Stimulated activated CD4-positive, alpha-beta T cell treated with anti-CD3 and anti-CD28 coated beads, TNF-alpha, amount 100 ng/mL, for 4 hours (primary cell): ENCODE results near the gene EIF4E3.
A peak's percentile ranks its signal among the peaks of the same experiment; 100 is the strongest.

Source experiments
- DNase-seq, 3 experiments: peaks; one replicate each; pipeline ENCODE4 v3.0.0-alpha.2; 2020; ENCODE audit warnings: low read depth in 3 of 3

Gene EIF4E3

DNA sequence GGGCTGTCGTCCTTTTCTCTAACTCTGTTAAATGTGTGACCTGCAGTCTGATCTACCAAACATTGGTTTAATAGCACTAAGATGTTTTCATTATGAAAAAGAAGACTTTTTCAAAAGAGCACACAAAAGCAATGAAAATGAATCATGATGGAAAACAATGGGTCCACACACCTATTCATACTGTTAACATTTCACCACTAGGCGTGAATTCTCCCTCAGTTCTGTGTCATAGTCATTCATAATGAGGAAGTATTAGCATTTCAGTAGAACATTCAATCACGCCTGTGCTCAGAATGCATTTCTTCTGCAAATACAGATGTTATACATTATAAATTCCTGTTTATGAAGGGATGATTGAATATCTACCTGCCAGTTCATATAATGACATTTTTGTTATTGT is 35.9 kb downstream of the EIF4E3 start:
- DNase-seq, result no peak

DNA sequence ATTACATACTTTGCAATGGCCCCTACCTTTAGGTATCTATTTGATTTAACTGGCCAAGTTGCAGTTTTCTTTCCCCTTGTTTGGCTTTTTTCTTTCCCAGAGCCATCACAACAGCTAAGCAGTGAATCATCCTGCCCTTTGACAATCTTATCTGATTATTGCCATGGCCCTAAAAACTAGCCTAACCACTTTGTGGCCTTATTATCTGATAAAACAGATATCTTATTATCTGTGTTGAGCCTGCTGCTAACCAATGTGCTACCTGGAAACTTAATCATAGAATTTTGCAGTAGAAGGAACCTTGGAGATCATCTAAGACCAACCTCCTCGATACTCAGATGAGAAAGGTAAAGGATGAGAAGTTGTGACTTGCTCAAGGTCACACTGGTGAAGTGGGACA is 37.1 kb downstream of the EIF4E3 start:
- no peak for DNase-seq

DNA sequence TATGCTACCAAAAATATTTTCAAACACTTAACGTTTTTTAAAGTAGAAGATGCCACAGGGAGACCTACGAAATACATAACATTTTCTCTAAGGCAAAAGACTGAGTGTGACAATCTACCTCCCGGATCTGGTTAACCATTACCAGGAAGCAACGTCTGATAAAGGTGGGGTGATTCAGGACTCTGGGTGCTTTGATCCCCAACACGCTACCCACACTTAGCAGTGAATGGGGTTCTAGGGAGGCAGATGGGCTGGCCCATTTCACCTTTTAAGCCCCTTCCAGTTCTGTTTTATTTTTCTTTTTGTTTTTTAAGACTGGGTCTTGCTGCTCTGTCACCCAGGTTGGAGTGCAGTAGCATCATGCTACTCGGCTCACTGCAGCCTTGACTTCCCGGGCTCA is 39.5 kb downstream of the EIF4E3 start:
- DNase-seq, result no peak

DNA sequence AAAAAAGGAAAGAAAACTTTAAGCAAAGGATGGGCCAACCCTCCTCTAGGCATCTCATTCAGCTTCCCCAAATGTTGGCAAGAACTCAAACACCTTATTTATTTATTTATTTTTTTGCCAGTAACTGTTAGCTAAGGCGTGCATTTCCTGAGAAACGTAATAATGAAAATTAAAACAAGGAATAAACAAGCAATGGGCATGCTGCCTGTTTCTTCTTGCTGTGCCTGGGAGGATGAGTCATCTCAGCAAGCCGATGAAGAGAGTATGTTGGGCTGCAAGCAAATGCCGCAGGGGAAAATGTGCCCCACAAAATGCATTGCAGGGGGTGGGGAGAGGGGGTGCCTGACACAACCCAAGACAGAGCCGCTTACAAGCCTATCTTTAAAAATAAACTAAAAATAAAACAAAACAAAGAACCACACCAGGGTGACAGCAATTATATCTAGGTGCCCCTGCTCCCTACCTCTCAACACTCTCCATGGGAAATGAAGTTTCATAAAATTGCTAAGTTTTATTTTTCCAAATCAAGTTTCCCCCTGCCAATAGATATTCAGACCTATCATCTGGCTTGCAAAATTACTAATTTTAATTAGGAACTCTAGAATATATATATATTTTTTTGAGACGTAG is 40.3 kb downstream of the EIF4E3 start:
- DNase-seq, result no peak

DNA sequence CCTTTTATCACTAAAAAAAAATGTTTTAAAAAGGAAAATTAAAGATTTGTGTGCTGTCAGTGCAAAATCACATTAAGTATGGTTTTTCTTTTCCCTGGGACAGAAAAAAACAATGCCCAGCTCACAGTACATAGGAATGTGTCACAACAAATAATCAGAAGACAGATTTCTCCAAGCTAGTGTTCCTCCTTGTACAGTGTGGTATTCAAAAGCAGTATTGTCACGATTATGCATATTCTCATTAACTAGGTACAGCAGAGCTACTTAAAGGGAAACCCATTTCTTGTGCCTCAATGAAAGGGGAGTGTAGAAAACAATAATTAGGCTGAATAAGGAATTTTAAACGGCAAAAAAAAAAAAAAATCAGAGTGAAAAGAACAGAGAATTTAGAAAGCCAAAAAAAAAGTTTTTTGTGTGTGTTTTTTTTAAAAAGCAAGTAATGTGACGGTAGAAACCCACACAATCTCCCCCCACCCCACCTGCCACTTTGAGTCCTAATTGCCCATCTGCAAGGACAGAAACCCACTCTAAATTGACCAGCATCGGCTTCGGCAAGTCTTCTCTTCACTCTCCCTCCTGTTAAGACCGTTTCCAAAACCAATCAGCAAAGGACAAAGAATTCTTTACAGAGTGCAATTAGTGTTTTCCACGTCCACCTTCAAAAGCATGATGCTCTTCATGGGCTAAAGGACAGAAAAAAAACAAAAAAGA is 41.0 kb downstream of the EIF4E3 start:
- no peak for DNase-seq

DNA sequence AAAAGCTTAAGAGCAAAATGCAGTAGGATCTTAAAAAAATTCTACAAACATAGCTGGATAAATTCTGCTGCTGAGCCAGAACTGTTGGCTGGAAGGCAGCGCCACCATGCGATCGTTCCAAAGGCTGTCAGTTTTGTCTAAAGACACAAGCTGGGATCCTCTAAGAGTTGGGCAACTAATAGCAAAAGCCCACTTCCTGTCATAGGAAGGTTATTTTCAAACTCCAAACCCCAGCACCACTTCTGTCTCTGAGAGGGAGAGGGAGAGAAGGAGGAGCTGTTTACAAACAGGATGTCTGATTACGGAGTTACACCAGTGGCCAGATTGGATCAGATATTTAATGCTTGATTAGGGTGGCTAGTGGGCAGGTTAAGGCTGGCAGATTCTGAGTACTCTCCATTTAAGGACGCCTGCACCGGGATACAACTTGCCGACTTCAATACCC is 44.0 kb downstream of the EIF4E3 start:
- peak in 1 of 3 experiments; percentile 16 for DNase-seq

DNA sequence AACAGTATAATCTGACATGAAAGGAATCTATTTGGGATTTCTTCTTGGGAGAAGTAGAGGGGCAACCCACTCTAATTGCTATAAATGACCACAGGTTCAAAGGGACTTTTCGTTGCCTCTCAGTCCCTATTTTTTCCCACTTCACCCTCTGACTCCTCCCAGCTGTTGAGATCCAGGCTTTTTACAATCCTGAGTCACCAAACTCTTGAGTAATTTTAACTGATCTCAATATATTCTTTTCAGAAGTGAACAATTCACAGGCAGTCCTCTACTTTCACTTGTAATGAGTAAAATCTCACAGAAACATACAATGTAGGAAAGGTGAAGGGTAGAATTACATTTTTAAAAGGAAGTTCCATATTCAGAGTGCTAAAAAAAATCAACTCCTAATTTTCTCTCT is 44.6 kb downstream of the EIF4E3 start:
- no peak for DNase-seq

DNA sequence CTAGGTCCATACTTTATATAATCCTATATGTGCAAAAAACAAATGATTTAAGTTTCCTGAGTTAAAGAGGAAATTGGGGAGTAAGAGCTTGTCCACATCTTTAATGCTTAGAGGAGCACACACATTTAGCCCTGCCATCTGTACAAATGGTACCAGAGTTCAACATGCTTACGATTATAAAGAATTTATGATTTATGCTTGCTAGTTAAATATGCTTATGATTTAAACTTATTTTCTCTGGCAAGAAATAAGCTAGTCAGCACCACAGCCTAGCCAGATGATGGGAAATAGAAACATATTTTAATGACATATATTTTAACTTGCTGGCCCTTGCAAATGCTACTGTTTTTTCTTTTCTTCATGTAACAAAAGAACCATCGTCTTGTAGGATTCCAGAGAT is 48.3 kb downstream of the EIF4E3 start:
- DNase-seq, result no peak

DNA sequence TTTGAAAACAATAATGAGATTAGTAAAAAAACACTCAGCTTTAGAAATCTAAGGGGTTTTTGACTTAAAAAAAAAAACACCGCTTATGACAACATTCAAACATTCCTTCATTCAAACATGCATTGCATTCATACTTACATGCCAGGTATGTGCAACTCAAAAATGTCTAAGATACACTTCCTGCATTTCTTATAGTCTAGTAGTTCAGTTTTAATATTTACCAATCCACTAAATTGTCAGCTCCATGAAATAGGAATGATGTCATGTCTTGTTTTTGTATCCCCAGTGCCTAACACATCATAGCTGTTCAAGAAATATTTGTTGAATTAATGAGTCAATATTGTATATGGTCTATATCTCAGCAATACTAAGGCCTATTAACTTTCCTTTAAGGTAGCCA is 51.7 kb downstream of the EIF4E3 start:
- no peak for DNase-seq

DNA sequence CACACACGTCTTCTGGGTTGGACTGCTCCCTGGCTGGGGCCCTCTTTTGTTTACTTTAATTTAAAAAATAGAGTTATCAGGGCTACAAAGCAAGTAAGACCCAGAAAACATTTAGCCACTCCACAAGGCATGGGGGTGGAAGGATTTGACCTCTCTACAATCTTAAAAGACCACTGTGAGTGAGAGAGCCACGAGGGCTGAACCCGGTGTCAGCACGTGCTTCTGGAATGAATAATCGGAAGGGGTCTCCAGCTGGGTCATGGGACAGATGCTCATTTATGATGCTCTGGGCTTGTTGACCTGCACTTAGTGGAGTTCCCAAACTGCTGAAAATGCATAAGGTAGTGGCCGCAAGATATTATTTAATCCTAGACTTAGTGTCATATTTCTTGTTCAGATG is 52.4 kb downstream of the EIF4E3 start:
- no peak for DNase-seq

DNA sequence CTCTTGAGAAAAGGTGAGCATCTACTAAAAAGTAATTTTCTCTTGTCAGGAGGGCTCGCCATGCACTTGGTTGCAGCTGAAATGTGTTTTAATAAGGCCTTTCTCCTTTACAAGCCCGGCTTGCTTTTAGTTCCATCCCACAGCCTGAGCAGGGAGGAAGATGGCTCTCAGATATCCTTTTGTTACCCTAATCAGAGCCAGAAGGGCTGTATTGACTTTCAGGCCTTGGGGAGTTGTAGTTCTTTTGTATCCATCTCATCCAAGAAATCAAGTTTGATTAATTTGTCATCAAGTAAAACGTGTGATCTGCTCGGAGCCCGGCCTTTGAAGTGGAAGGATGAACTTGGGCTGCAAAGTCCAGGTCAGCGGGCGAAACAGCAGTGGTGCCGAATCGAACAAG is 52.9 kb downstream of the EIF4E3 start:
- DNase-seq, result no peak

DNA sequence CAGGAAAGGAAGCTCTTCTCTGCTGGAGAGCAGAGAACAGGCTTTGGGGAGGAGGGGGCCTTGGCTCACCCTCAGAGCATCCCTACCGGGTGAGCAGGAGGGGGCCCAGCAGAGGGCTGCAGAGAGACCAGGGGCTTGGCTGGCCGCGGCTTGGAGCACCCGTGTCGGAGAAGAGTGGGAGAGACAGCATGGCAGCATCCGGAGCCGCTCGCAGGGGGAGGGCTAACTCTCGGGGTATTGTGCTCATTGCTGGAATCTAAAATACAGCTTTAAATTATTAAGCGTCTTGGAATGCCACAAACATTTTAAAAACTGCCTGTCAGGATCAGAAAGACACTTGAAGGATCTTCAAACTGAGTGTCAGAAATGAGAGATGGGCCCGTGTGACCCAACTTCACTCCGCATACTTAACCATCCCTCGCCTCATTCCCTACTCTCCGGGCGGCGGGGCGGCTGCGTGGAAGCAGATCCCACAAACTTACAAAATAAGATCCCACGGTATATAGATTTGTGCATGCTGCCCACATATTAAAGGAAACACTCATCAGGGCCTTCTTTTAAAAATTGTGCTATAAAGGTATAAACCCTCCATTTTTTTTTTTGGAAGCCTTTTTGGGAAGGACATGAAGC is 53.9 kb downstream of the EIF4E3 start:
- DNase-seq, result no peak

DNA sequence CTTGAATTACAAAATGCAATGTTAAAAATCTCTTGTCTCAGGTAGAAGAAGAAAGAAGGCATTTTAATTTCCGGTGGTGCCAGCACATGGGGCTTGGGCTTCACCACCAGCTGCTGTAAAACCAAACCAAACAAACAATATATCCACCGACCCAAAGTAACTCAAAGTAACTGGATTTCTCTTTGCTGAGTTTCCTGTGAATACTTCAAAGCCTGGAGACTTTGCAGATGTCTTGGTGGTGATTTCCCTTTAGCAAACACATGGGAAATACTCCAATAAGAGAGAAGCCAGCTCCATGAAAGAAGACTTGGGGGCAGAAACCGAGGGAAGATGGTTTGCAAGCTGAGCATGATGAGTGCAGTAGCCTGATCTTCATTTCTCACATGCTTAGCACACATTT is 62.6 kb downstream of the EIF4E3 start:
- no peak for DNase-seq

DNA sequence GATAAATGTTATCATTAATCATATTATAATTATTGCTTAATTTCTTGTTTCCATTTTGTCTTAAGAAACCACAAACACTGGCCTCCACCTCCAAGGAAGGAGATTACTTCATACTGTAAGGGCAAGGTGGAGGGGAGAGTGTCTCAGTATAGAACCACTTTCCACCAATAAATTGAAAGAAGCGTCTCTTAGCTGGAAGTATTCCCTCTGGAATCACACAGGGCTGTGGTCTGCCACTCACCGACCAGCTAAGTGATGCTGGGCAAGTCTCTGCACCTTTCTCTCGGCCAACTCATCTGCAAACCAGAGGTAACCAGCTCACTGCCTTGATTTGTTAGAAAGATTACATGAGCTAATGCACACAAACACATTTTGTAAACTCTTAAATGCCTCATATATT is 63.1 kb downstream of the EIF4E3 start:
- DNase-seq, result no peak

DNA sequence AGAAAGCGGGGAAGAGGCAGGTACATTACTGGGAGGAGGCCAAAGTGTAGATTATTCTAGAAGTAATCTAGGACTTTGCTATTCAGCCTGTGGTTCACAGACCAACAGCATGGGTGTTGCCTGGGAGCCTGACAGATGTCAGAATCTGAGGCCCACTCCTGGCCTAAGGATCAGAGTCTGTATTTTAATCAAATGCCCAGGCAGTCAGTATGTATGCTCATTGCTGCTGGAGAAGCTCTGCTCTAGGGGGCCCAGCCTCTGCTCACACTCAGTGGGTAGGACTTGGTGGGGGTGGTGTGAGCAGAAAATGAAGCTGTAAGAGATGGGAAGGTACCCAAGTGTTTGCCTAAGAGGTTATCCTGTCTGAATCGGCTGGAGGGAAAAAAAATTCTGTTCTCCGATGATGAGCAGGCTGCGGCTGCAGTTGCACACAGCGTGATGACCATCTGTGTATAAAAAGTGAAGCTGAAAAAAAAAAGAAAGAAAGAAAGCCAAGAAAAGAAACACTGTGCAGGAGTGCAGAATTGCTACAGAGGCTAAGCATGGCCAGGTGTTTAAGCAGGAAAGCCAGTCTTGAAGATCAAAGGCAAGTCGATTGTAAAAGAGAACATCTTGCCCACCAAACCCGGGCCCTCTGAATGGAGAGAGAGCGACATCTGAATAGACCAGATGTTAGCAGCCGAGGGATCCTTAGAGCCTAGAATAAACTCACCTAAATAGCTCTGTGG is 65.2 kb downstream of the EIF4E3 start:
- DNase-seq, result no peak

DNA sequence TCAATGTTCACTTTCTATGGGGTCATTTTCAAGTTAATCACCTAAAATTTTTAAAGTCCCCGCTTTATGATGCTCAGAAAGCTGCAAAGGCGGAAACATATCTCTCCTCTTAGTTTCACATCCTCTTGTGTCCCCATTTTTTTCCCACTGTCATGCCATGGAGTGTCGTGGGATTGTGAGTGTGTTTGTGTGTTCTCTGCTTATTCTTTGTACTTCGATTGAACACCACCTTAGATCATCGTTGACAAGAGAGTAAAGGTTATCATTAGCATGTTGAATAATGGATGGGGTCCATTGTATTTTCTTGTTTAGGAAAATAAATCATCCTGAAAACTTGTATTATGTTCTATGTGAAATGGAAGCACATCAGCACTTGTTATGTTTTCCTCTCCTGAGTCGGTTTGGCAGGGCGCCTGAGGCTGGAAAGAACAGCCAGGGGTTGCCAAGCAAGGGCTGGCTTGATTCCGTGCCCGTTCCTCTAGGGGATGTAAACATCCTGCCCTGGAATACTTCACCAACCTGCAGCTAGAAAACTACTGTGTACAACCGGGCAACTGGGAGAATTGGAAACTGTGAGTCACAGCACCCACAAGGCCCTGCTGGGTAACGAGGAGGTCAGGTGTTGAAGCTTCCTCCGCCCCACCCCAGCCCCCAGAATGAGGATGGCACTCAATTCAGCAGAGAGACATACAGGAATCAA is 67.2 kb downstream of the EIF4E3 start:
- DNase-seq, result no peak

DNA sequence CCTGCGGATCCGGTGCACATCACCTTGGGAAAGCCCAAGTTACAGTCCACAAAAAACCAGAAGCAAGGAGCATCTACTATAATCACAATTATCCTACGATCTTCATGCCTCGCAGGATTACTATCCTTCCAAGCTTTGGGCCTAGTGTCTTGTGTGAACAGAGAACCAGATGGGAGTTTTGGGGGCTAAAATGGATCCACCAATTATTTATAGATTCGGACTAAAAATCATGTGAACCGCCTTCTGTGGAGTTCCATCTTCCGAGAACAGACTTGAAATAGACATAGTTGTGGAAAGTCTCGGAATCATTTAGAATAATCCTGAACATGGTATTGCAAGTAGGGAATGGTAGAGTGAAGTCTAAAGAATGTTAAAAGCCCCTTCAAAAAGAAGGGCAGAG is 70.1 kb downstream of the EIF4E3 start:
- DNase-seq, result no peak

DNA sequence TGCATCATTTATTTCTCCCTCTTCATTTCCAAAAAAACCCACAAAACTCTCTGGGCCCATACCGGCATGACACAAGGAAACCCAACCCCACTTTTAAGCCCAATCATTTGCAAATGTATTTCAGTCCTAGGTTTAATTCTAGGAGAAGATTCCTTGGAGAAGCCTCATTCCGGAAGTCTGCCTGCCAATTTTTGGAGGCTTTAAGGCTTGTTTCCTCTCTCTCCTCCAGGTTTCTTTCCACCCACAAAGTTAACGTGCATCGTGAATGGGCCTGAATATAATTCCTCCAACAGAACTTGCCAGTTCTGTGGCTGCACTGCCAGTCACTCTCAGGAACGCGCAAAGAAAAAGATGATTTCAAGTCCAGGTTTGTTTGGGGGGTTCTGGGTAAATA is 71.8 kb downstream of the EIF4E3 start:
- no peak for DNase-seq

DNA sequence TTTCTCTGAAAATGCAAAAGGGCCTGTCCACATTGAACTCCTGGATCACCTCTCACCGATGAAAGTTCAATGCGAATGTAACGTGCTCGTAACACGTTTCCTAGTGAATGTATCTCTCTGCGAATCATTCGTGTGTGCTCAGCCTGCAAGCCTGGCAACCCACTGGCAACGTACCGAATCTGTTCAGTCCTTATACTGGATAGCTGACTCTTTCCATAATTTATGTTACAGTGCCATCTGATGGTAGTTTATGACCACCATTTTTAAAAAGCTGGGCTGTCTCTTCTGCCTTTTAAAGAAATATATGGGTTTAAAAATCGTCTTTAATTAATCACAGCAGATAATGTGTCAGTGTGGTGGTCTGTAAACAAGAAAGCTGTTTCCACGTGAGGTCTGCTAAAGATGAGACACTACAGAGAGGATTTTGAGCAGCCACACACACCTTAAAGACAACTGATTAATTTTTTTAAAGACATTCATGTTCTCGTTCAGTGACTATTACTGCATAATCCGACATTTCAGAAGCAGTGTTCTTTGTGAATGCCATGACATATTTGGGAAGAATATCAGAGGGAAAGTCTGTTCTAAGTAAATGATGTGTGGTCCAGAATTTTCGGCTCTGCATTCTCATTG is 72.3 kb downstream of the EIF4E3 start:
- no peak for DNase-seq

DNA sequence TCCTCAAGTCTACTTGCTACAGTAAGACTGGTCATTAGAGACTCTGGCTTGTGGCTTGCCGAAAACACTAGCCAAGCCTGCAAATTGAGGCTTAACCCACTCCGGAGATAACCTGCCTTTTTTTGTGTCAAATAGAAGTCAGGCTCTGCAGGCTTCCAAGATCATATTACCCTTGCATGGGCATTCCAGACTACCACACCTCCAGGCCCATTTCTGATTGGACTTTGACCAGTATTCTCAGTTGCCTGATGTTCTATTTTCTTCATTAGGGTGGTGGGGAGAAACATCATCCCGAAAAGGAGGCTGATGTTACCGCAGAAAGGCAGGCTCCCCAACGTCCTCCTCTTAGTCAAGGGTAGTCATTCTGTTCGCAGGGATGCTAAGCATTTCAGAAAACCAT is 73.6 kb downstream of the EIF4E3 start:
- DNase-seq, result no peak

DNA sequence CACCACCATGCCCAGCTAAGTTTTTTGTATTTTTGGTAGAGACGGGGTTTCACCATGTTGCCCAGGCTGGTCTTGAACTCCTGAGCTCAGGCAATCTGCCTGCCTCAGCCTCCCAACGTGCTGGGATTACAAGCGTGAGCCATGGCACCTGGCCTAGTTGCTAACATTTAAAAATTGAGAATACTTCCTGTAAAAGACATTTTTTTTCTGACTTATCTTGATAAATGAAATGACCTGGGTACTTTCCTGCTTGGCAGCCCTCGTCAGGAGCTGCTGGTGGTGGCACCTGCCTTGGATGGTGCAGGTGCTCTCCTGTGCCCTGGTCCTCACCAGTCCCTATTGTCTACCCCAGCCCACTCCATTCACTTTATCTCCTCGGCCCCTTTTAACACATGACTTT is 74.8 kb downstream of the EIF4E3 start:
- no peak for DNase-seq

DNA sequence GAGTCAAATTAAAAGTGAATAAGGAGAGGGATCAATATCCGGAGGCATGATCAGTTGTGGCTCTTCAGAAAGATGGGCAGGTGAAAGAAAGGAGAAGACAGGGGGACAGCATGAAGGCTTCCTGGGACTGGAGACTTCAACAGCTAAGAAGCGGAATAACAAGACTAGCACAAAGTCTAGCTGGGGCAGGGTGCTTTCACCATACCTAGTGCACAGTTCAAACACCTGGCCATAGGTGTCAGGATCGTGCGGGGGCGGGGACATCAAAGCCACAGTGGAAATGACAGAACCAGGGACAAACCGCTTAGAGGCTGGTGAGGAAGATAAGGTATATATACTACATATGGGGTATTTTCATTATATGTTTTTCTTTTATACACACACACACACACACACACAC is 75.4 kb downstream of the EIF4E3 start:
- no peak for DNase-seq
